ENCODE measurements around the gene JPH3. TPM values are rescaled to one million over a fixed set of nuclear protein-coding genes. Genes with fewer than 3 reads are reported as not detected.

JPH3 gene
- total RNA-seq, 2 experiments from 2014 or later, result 0.07 to 0.09 TPM

GRCh38 chr16:87608400-87608985, 6.2 kb downstream of the JPH3 start:
- Mint-ChIP-seq H3K36me3 (ENCODE audit: low read depth) (no peaks in the 10 kb centered on the region), H3K4me1 (ENCODE audit: low read depth) (peaks cover 5% of the 10 kb centered on the region), H3K27me3 (peaks cover 40% of the 10 kb centered on the region), H3K9me3 (no peaks in the 10 kb centered on the region), H3K27ac (no peak overlapping the region), H3K4me3 (no peak overlapping the region)
- DNase-seq, result peak; percentile 63
- no peak for ATAC-seq
- TF ChIP-seq, protein P1, sequence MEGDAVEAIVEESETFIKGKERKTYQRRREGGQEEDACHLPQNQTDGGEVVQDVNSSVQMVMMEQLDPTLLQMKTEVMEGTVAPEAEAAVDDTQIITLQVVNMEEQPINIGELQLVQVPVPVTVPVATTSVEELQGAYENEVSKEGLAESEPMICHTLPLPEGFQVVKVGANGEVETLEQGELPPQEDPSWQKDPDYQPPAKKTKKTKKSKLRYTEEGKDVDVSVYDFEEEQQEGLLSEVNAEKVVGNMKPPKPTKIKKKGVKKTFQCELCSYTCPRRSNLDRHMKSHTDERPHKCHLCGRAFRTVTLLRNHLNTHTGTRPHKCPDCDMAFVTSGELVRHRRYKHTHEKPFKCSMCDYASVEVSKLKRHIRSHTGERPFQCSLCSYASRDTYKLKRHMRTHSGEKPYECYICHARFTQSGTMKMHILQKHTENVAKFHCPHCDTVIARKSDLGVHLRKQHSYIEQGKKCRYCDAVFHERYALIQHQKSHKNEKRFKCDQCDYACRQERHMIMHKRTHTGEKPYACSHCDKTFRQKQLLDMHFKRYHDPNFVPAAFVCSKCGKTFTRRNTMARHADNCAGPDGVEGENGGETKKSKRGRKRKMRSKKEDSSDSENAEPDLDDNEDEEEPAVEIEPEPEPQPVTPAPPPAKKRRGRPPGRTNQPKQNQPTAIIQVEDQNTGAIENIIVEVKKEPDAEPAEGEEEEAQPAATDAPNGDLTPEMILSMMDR (IDR thresholded peaks at IDR 0.05), result no peak
- ChIA-PET CTCF (interaction anchor here (1.0 kb wide), 1 partner anchor 27 kb away, joined by 3 read pairs; no protein-coding TSS in a partner anchor), POLR2A (no interaction called here)
- intact Hi-C loops (cut with micrococcal nuclease), result no loop called here

- DNase-seq (no peak), ATAC-seq (no peak)
- Mint-ChIP-seq H3K4me1 (ENCODE audit: low read depth) (no peaks in the 10 kb centered on the region), H3K27ac (no peak overlapping the region), H3K36me3 (ENCODE audit: low read depth) (no peaks in the 10 kb centered on the region), H3K9me3 (no peaks in the 10 kb centered on the region), H3K4me3 (no peak overlapping the region), H3K27me3 (peaks cover 27% of the 10 kb centered on the region)
- intact Hi-C loops (cut with micrococcal nuclease), result no loop called here
- TF ChIP-seq, protein P1 (IDR thresholded peaks at IDR 0.05), result no peak
- ChIA-PET CTCF (no interaction called here), POLR2A (no interaction called here)
Measured at GRCh38 chr16:87610026-87610425, 7.7 kb downstream of the JPH3 start.

DNA sequence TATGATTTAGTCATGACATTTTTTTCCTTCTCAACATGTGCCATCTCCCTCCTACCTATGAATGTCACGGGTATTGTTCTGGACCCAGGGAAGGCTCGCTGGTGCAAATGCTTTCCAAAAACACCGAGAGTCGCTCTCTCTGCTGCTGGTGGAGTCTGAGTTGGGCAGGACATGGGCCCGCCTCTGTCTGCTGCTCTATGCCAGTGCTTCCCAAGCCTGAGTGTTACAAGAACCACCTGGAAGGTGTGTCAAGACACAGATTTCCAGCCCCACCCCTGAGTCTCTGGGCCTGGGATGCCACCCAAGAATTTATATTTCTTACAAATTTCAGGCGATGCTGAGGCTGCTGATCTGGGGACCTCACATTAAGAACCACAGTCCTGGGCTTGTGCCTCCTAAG, 9.1 kb downstream of the JPH3 start:
- Mint-ChIP-seq H3K4me1 (ENCODE audit: low read depth) (no peaks in the 10 kb centered on the region), H3K27ac (no peak overlapping the region), H3K27me3 (peaks cover 16% of the 10 kb centered on the region), H3K9me3 (no peaks in the 10 kb centered on the region), H3K4me3 (no peak overlapping the region), H3K36me3 (ENCODE audit: low read depth) (no peaks in the 10 kb centered on the region)
- POLR2A ChIA-PET, result no interaction called here
- no peak for ATAC-seq
- TF ChIP-seq, protein P1 (IDR thresholded peaks at IDR 0.05), result no peak
- intact Hi-C loops (cut with micrococcal nuclease), result no loop called here
- DNase-seq, result no peak
- CTCF ChIA-PET, result no interaction called here

GRCh38 chr16:87613961-87614360, 11.7 kb downstream of the JPH3 start:
- H3K4me3 Mint-ChIP-seq, result no peak overlapping the region
- no peaks in the 10 kb centered on the region for H3K4me1 Mint-ChIP-seq (ENCODE audit: low read depth)
- TF ChIP-seq, protein P1 (IDR thresholded peaks at IDR 0.05), result no peak
- no peak for ATAC-seq
- DNase-seq, result no peak
- no peaks in the 10 kb centered on the region for H3K9me3 Mint-ChIP-seq
- H3K27ac Mint-ChIP-seq, result no peak overlapping the region
- H3K27me3 Mint-ChIP-seq, result peaks cover 4% of the 10 kb centered on the region
- ChIA-PET POLR2A (no interaction called here), CTCF (interaction anchor here (0.7 to 1.0 kb wide), 2 partner anchors 22 to 24 kb away, joined by 3 read pairs; no protein-coding TSS in a partner anchor)
- H3K36me3 Mint-ChIP-seq (ENCODE audit: low read depth), result no peaks in the 10 kb centered on the region
- intact Hi-C loops (cut with micrococcal nuclease), result no loop called here

GRCh38 chr16:87615621-87616041, 13.3 kb downstream of the JPH3 start:
- ChIA-PET POLR2A (no interaction called here), CTCF (no interaction called here)
- H3K4me1 Mint-ChIP-seq (ENCODE audit: low read depth), result no peaks in the 10 kb centered on the region
- intact Hi-C loops (cut with micrococcal nuclease), result no loop called here
- no peaks in the 10 kb centered on the region for H3K36me3 Mint-ChIP-seq (ENCODE audit: low read depth)
- no peak for ATAC-seq
- H3K9me3 Mint-ChIP-seq, result no peaks in the 10 kb centered on the region
- TF ChIP-seq, protein P1 (IDR thresholded peaks at IDR 0.05), result no peak
- peaks cover 4% of the 10 kb centered on the region for H3K27me3 Mint-ChIP-seq
- H3K27ac Mint-ChIP-seq, result no peak overlapping the region
- H3K4me3 Mint-ChIP-seq, result no peak overlapping the region
- DNase-seq, result no peak

Data from activated CD8-positive, alpha-beta T cell treated with anti-CD3 and anti-CD28 coated beads for 36 hours (primary cell).